Stimulated activated CD8-positive, alpha-beta memory T cell treated with anti-CD3 and anti-CD28 coated beads, Interleukin-15, amount 100 ng/mL, for 24 hours (primary cell): ENCODE results near the gene SLC22A16.

ENCODE experiments used
- DNase-seq: peaks from one replicate; pipeline ENCODE4 v3.0.0-alpha.2; 2020; ENCODE audit warnings: low read depth

The SLC22A16 gene

DNA sequence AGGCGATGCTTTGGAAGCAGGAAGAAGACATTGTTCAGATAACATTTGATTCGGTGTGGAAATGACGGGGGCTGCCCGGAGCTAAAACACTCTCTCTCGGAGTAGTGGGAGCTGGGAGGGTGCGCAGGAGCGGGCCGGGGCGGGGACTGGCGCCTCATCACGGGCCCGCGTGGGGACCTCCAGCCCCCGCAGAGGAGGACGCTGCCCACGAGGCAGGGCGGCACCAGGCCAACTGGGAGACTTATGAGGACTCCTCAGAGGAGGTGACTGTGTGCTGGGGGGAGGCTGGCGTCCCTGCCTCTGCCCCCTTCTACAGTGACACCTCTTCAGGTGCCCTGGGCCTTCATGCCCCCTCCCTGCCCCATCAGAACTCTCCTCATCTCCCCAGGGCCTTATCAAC is 76.2 kb downstream of the SLC22A16 start:
- no peak for DNase-seq

GRCh38 chr6:110399219-110400071 is 77.0 kb downstream of the SLC22A16 start:
- no peak for DNase-seq

GRCh38 chr6:110398778-110399177 is 77.6 kb downstream of the SLC22A16 start:
- no peak for DNase-seq

DNA sequence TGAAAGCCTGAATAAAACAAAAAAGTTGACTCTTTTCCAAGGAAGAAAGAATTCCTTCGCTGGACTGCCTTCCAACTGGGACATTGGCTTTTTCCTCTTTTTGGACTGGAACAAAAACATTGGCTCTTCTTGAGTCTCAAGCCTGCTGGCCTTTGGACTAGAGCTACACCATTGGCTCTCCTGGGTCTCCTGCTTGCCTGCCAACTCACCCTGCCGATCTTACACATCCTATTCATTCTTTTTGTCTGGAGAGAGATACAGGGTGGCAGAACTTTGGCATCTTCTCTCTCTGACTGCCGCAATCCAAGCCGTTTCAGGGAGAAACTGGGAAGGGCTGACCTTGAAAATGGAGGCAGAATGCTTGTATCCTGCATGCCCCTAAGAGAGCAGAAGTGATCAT is 81.2 kb downstream of the SLC22A16 start:
- no peak for DNase-seq

- DNase-seq, result no peak
These were observed 82.0 kb downstream of the SLC22A16 start for GRCh38 chr6:110394409-110394808.

DNA sequence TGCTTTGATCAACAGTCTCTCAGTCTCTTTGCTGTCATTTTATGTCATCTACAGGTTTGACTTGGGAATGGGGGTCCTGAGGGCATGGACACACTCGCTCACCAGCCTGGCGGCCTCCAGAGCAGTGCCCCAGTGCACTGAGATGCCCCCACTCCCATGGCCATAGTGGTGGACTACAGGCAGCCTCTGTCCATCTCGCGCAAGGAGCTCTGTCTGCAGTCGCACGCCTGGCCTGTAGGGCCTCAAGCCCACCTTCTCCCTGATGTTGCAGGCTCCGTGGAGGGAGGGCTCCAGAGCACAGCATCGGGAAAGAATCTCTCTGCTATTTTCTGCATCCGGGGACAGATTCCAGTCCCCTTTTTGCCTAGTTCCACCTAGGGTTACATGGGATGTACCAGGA is 83.7 kb downstream of the SLC22A16 start:
- no peak for DNase-seq

- DNase-seq, result no peak
These were observed 86.0 kb downstream of the SLC22A16 start for GRCh38 chr6:110390404-110390803.

DNA sequence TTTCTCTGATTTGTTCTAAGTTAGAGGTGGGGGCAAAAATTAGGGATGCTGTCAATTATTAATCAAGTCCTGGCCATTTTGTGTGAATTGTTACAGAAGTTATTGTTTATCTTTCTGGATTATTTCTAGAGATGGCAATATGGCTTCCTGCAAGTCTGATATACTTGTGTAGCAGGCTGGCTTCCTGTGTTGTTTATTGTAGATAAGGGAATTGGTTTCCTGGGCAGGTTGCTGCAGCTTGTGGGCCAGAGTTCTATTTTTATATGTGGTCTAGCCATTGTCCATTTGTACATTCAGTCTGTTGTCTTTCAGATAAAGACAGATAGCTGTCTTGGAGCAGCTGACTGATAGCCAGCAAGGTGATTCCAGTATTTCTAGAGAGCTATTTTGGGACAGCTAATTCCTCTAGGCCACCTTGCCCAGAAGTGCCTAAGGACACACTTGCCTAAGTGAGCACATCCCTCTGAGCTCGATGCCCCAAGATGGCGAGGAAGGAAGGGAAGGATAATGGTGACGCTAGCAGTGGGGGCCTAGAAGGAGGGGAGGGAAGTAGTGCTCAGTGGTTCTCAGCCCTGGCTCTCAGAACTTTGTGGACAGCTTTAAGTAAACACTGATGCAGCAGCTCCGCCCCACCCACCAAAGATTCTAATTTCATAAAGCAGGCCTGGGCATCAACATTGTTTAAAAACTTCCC is 86.6 kb downstream of the SLC22A16 start:
- DNase-seq, result no peak

DNA sequence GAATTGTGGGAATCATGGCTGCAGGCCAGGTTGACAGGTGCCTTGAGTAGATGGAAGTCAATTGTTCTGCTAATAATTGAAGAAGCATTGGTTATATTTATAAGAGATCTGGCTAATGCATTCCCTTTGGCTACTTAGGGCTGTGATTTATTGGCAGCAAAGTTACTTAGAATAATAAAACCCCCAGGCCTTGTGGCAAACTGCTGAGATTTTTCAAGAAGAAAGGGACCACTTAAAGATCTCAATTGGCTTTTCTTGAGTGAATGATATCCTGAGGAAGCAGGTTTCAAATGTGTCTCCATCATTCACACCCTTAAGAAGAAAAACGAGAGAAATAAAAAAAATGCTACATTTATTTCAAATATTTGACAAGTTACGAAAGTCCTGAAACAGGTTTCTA is 88.4 kb downstream of the SLC22A16 start:
- no peak for DNase-seq

GRCh38 chr6:110385458-110385863 is 91.0 kb downstream of the SLC22A16 start:
- no peak for DNase-seq

DNA sequence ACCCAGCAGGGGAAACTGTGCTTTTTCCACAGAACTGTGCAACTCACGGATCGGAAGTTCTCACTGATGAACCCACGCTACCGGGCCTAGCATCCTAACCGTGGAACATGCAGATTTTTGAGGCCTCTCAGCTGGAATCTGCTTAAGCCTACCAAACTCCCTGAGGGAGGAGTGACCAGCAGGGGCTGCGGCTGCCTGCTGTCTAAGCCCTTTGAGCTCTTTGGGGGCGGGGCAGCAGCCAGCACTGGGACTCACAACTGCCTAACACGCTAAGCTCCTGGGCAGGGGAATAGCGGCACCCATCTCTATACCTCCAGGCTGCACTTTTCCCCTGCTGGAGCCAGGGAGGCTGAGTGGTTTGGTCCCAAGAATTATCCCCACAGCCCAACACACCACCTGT is 97.9 kb downstream of the SLC22A16 start:
- no peak for DNase-seq
